ENCODE data around the gene CROCC2.

DNA sequence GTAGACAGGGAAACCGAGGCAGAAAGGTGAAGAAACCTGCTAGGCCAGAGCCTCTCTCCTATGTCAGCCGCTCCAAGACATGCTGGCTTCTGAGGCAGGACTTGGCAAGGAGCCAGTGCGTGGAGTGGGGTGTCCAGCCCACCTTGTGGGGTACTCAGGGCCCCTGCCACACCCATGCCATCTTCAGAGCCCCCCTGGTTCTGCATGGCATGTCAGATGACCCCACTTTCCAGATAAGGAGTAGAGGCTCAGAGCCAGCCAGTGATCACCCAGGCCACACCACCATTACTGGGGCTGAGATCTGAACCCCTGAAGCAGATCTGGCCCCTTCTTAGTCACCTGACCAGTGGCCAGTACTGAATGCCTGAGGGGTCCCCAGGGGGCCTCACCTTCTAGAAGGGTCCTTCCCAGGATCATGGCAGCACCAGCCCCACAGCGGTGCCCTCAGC, 14.7 kb downstream of the CROCC2 start:
- TF ChIP-seq ZNF24 (tag by site-specific recombination; IDR thresholded peaks at IDR 0.05), result no peak
- TF ChIP-seq, protein P1, sequence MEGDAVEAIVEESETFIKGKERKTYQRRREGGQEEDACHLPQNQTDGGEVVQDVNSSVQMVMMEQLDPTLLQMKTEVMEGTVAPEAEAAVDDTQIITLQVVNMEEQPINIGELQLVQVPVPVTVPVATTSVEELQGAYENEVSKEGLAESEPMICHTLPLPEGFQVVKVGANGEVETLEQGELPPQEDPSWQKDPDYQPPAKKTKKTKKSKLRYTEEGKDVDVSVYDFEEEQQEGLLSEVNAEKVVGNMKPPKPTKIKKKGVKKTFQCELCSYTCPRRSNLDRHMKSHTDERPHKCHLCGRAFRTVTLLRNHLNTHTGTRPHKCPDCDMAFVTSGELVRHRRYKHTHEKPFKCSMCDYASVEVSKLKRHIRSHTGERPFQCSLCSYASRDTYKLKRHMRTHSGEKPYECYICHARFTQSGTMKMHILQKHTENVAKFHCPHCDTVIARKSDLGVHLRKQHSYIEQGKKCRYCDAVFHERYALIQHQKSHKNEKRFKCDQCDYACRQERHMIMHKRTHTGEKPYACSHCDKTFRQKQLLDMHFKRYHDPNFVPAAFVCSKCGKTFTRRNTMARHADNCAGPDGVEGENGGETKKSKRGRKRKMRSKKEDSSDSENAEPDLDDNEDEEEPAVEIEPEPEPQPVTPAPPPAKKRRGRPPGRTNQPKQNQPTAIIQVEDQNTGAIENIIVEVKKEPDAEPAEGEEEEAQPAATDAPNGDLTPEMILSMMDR (tag by site-specific recombination; IDR thresholded peaks at IDR 0.05), result no peak
